HCT116 (cell line): ENCODE measurements around the gene PDK1. TPM values are rescaled to one million over a fixed set of nuclear protein-coding genes. Genes with fewer than 3 reads are reported as not detected.

Experiments
- ATAC-seq: fragments of 200-7000 bp; cut with Tn5 transposase; 2 replicates; pipeline ENCODE4 v1.9.1; 2020; ENCODE audit warnings: mild to moderate bottlenecking, moderate library complexity
- BruUV-seq: library from RNA; stranded (reverse); fragments of 400-500 nt; replicated peaks from 2 replicates; lab custom pipeline; 2021; lab: Mats Ljungman, UMichigan
- CTCF ChIA-PET: fragments of 300-600 bp; sonication (Branson Sonifier 250); formaldehyde crosslinking; loops from one replicate; lab custom pipeline; 2021; ENCODE audit warnings: antibody characterized with exemption; lab: Charles Lee
- POLR2A ChIA-PET: fragments of 300-600, 350-600 bp; sonication (Branson Sonifier 250); formaldehyde crosslinking; loops from one replicate; lab custom pipeline; 2021; ENCODE audit warnings: antibody characterized with exemption; lab: Charles Lee
- RAD21 ChIA-PET, 2 experiments: fragments of 300-600 bp; sonication (Branson Sonifier 250); formaldehyde crosslinking; loops; one replicate each; lab custom pipeline; 2023; ENCODE audit warnings: low total read pairs in 2 of 2; ENCODE audit not compliant: uncharacterized antibody in 2 of 2, unreplicated experiment in 2 of 2, low non-redundant PET in 1 of 2; lab: Charles Lee
- DNase-seq: peaks from one replicate; pipeline ENCODE4 v3.0.0-alpha.2; 2010; ENCODE audit warnings: low read depth, low spot score
- H2AFZ ChIP-seq: fragments of 200-600 bp; shearing (Covaris generic), sonication (generic); 2 replicates; pipeline ENCODE4 v1.6.1; 2017; ENCODE audit warnings: low read depth, mixed run types, mixed read lengths, antibody characterized with exemption, low read length; ENCODE audit not compliant: poor library complexity, severe bottlenecking
- H3K27ac ChIP-seq: 2 replicates; pipeline ENCODE4 v1.5.1; 2012; ENCODE audit warnings: low read depth, low read length
- H3K27me3 ChIP-seq: fragments of 200-600 bp; sonication (generic); 2 replicates; pipeline ENCODE4 v1.6.1; 2016; ENCODE audit warnings: mixed run types, low read length, mixed read lengths; ENCODE audit not compliant: insufficient read depth
- H3K36me3 ChIP-seq, 2 experiments: fragments of 200-500 bp in 1 of 2; fragments of 200-600 bp in 1 of 2; sonication (Bioruptor generic) in 1 of 2; sonication (generic) in 1 of 2; 2 replicates each; pipeline versions ENCODE4 v1.5.1 to v1.6.1; 2014 to 2016; ENCODE audit warnings: low read length in 2 of 2, inconsistent platforms in 1 of 2, mixed read lengths in 1 of 2, mixed run types in 1 of 2; ENCODE audit not compliant: insufficient read depth in 2 of 2, control insufficient read depth in 1 of 2
- H3K4me1 ChIP-seq, 2 experiments: fragments of 200-600 bp in 1 of 2; sonication (generic) in 1 of 2; 2 replicates each; pipeline versions ENCODE4 v1.5.1 to v1.6.1; 2012 to 2017; ENCODE audit warnings: low read length in 2 of 2, inconsistent platforms in 1 of 2, mild to moderate bottlenecking in 1 of 2, mixed read lengths in 1 of 2, mixed run types in 1 of 2, moderate library complexity in 1 of 2; ENCODE audit not compliant: insufficient read depth in 2 of 2, control insufficient read depth in 1 of 2
- H3K4me2 ChIP-seq: fragments of 200-600 bp; sonication (generic); 2 replicates; pipeline ENCODE4 v1.6.1; 2017; ENCODE audit warnings: mixed run types, low read length, mixed read lengths
- H3K4me3 ChIP-seq, 2 experiments: fragments of 200-600 bp in 1 of 2; sonication (generic) in 1 of 2; replicated peaks in 1 of 2; 2 replicates each; pipeline ENCODE4 v1.5.1; 2011 to 2016; ENCODE audit warnings: low read length in 2 of 2, control low read depth in 1 of 2, low read depth in 1 of 2, mild to moderate bottlenecking in 1 of 2, mixed read lengths in 1 of 2, mixed run types in 1 of 2
- H3K79me2 ChIP-seq: fragments of 200-600 bp; sonication (generic); 2 replicates; pipeline ENCODE4 v1.6.1; 2017; ENCODE audit warnings: mild to moderate bottlenecking, mixed run types, low read length, moderate library complexity, mixed read lengths; ENCODE audit not compliant: insufficient read depth
- H3K9ac ChIP-seq: fragments of 200-600 bp; sonication (generic); 2 replicates; pipeline ENCODE4 v1.6.1; 2016; ENCODE audit warnings: low read length, mixed read lengths
- H3K9me2 ChIP-seq: fragments of 200-600 bp; sonication (generic), shearing (Covaris generic); 2 replicates; pipeline ENCODE4 v1.6.1; 2017; ENCODE audit warnings: mixed run types, mild to moderate bottlenecking, moderate library complexity; ENCODE audit not compliant: insufficient read depth
- H3K9me3 ChIP-seq, 2 experiments: fragments of 200-500 bp in 1 of 2; fragments of 200-600 bp in 1 of 2; sonication (Bioruptor generic) in 1 of 2; sonication (generic) in 1 of 2; 2 replicates each; pipeline ENCODE4 v1.6.1; 2014 to 2017; ENCODE audit warnings: low read length in 2 of 2, mixed read lengths in 2 of 2, inconsistent platforms in 1 of 2, low read depth in 1 of 2, mild to moderate bottlenecking in 1 of 2, mixed run types in 1 of 2, moderate library complexity in 1 of 2; ENCODE audit not compliant: control insufficient read depth in 1 of 2, insufficient read depth in 1 of 2
- H4K20me1 ChIP-seq: fragments of 200-600 bp; sonication (generic), shearing (Covaris generic); 2 replicates; pipeline ENCODE4 v1.6.1; 2017; ENCODE audit warnings: mixed run types, mild to moderate bottlenecking, moderate library complexity; ENCODE audit not compliant: insufficient read depth
- CBX3 ChIP-seq: IDR thresholded peaks from 2 replicates; pipeline ENCODE4 v1.6.1; 2012; ENCODE audit warnings: low read depth
- CEBPB ChIP-seq: IDR thresholded peaks from 2 replicates; pipeline ENCODE4 v1.6.1; 2012; ENCODE audit warnings: low read depth
- CTCF ChIP-seq, 3 experiments: fragments of 200-600 bp in 1 of 3; sonication (generic) in 1 of 3; IDR thresholded peaks in 2 of 3; conservative IDR thresholded peaks in 1 of 3; 2 replicates each; pipeline ENCODE4 v1.5.1; 2012 to 2017; ENCODE audit warnings: low read depth in 2 of 3, low read length in 2 of 3, antibody characterized with exemption in 1 of 3, borderline replicate concordance in 1 of 3, control low read depth in 1 of 3, mild to moderate bottlenecking in 1 of 3, mixed read lengths in 1 of 3, mixed run types in 1 of 3, moderate library complexity in 1 of 3; ENCODE audit not compliant: insufficient read depth in 1 of 3
- EGR1 ChIP-seq: IDR thresholded peaks from 2 replicates; pipeline ENCODE4 v1.6.1; 2012; ENCODE audit warnings: low read depth
- ELF1 ChIP-seq: IDR thresholded peaks from 2 replicates; pipeline ENCODE4 v1.6.1; 2012; ENCODE audit warnings: low read depth, borderline replicate concordance
- EZH2 ChIP-seq: fragments of 200-600 bp; sonication (generic); IDR thresholded peaks from 2 replicates; pipeline ENCODE4 v1.6.1; 2017; ENCODE audit warnings: antibody characterized with exemption, mixed run types
- EZH2phosphoT487 ChIP-seq: fragments of 200-600 bp; IDR thresholded peaks from 2 replicates; pipeline ENCODE4 v1.6.1; 2018; ENCODE audit warnings: antibody characterized with exemption, borderline replicate concordance
- FOSL1 ChIP-seq: IDR thresholded peaks from 2 replicates; pipeline ENCODE4 v1.6.1; 2012; ENCODE audit warnings: low read depth
- JUND ChIP-seq: IDR thresholded peaks from 2 replicates; pipeline ENCODE4 v1.6.1; 2012
- POLR2A ChIP-seq: IDR thresholded peaks from 2 replicates; pipeline ENCODE4 v1.7.0; 2011; ENCODE audit warnings: borderline replicate concordance; ENCODE audit not compliant: insufficient read depth, insufficient read length; ENCODE audit errors: extremely low read depth
- POLR2AphosphoS5 ChIP-seq: IDR thresholded peaks from 2 replicates; pipeline ENCODE4 v1.6.1; 2011; ENCODE audit warnings: mild to moderate bottlenecking, low read depth, low read length, moderate library complexity
- RAD21 ChIP-seq: IDR thresholded peaks from 2 replicates; pipeline ENCODE4 v1.6.1; 2012; ENCODE audit warnings: low read depth, mild to moderate bottlenecking
- REST ChIP-seq: IDR thresholded peaks from 2 replicates; pipeline ENCODE4 v1.6.1; 2012; ENCODE audit warnings: low read depth
- SIN3A ChIP-seq: IDR thresholded peaks from 2 replicates; pipeline ENCODE4 v1.6.1; 2012; ENCODE audit warnings: low read depth
- SP1 ChIP-seq: IDR thresholded peaks from 2 replicates; pipeline ENCODE4 v1.6.1; 2012; ENCODE audit warnings: low read depth
- SRF ChIP-seq: IDR thresholded peaks from 2 replicates; pipeline ENCODE4 v1.6.1; 2012; ENCODE audit warnings: low read depth
- YY1 ChIP-seq: IDR thresholded peaks from 2 replicates; pipeline ENCODE4 v1.6.1; 2011; ENCODE audit warnings: low read length, low read depth, moderate library complexity, mild to moderate bottlenecking; ENCODE audit not compliant: insufficient replicate concordance; ENCODE audit errors: extremely low read depth
- intact Hi-C: fragments of 100-400 bp; cut with micrococcal nuclease; formaldehyde crosslinking; loops from 2 replicates; pipeline ENCODE4 v1.10.0; 2022
- total RNA-seq: library from RNA; stranded (reverse); gene quantifications from one replicate; pipeline ENCODE4 v1.2.1, GENCODE V29; 2021; ENCODE audit not compliant: unreplicated experiment

Gene PDK1
- total RNA-seq, 1 experiment from 2014 or later: 21.3 TPM

GRCh38 chr2:172599947-172600346 is 44.1 kb downstream of the PDK1 start:
- ATAC-seq (no peak), DNase-seq (no peak)
- Histone ChIP-seq H3K27ac (no peak overlapping the region), H3K9ac (no peak overlapping the region), H3K9me3 (no peaks in the 10 kb centered on the region), H3K79me2 (no peaks in the 10 kb centered on the region), H2AFZ (no peak overlapping the region), H3K4me1 (no peaks in the 10 kb centered on the region), H3K4me2 (no peak overlapping the region), H4K20me1 (no peaks in the 10 kb centered on the region), H3K27me3 (no peaks in the 10 kb centered on the region), H3K9me2 (no peaks in the 10 kb centered on the region), H3K36me3 (peaks cover 5 to 20% of the 10 kb centered on the region in 2 experiments), H3K4me3 (no peak overlapping the region)
- CTCF ChIA-PET: no interaction called here
- RAD21 ChIA-PET: no interaction called here
- no TSS peak for BruUV-seq
- POLR2A ChIA-PET: no interaction called here
- intact Hi-C loops: no loop called here
- TF ChIP-seq FOSL1: no peak

- CTCF ChIA-PET: interaction anchor here (0.6 kb wide), 1 partner anchor 110 kb away, joined by 3 read pairs; no protein-coding TSS in a partner anchor
- peaks cover 5 to 20% of the 10 kb centered on the region in 2 experiments for H3K36me3 ChIP-seq
- H3K9ac ChIP-seq: no peak overlapping the region
- TF ChIP-seq CEBPB (no peak), SP1 (no peak), CTCF (IDR thresholded peaks at IDR 0.05 in 2 of 3, conservative IDR thresholded peaks at IDR 0.05 in 1 of 3; ENCODE audit: borderline replicate concordance in 1 of 3, insufficient read depth in 1 of 3, low read depth in 2 of 3, low read length in 2 of 3) (no peak), RAD21 (no peak), CBX3 (no peak), FOSL1 (no peak), POLR2AphosphoS5 (no peak), SIN3A (no peak), REST (no peak), YY1 (no peak), SRF (no peak), JUND (no peak), POLR2A (no peak), EZH2phosphoT487 (no peak), EGR1 (no peak), EZH2 (no peak), ELF1 (no peak)
Measured at GRCh38 chr2:172600557-172601008, 44.7 kb downstream of the PDK1 start.

More at GRCh38 chr2:172600557-172601008, 44.7 kb downstream of the PDK1 start:
- no peaks in the 10 kb centered on the region for H3K79me2 ChIP-seq
- intact Hi-C loops: no loop called here
- DNase-seq (no peak), ATAC-seq (no peak)
- no peaks in the 10 kb centered on the region for H3K9me3 ChIP-seq
- no peaks in the 10 kb centered on the region for H3K27me3 ChIP-seq
- BruUV-seq: no TSS peak
- no peaks in the 10 kb centered on the region for H3K9me2 ChIP-seq
- H2AFZ ChIP-seq: no peak overlapping the region
- H3K4me2 ChIP-seq: no peak overlapping the region
- no peaks in the 10 kb centered on the region for H3K4me1 ChIP-seq
- RAD21 ChIA-PET: no interaction called here
- H3K27ac ChIP-seq: no peak overlapping the region
- H4K20me1 ChIP-seq: no peaks in the 10 kb centered on the region
- H3K4me3 ChIP-seq: no peak overlapping the region
- POLR2A ChIA-PET: no interaction called here
